Measurements from ENCODE around the gene PLA2G4A.

GRCh38 chr1:186845576-186846210, 16.9 kb downstream of the PLA2G4A start:
- TF ChIP-seq ZBTB33 (IDR thresholded peaks at IDR 0.05; ENCODE audit: extremely low read depth, insufficient replicate concordance, low read length) = no peak
- TF ChIP-seq EZH2 (IDR thresholded peaks at IDR 0.05) = no peak
- no peak for TF ChIP-seq CTCF (IDR thresholded peaks at IDR 0.05 in 2 of 3, conservative IDR thresholded peaks at IDR 0.05 in 1 of 3; ENCODE audit: borderline replicate concordance in 1 of 3, insufficient read depth in 1 of 3, low read depth in 2 of 3, low read length in 2 of 3)
- TF ChIP-seq MAX (IDR thresholded peaks at IDR 0.05) = no peak
- no peak for TF ChIP-seq EZH2phosphoT487 (IDR thresholded peaks at IDR 0.05; ENCODE audit: borderline replicate concordance)
- TF ChIP-seq RAD21 (IDR thresholded peaks at IDR 0.05; ENCODE audit: low read depth) = no peak
- TF ChIP-seq REST (IDR thresholded peaks at IDR 0.05; ENCODE audit: low read depth) = no peak
- TF ChIP-seq CEBPB (IDR thresholded peaks at IDR 0.05; ENCODE audit: low read depth) = no peak
- no peak for TF ChIP-seq POLR2A (IDR thresholded peaks at IDR 0.05; ENCODE audit: borderline replicate concordance, extremely low read depth, insufficient read depth, insufficient read length)
- no peak for TF ChIP-seq ATF3 (IDR thresholded peaks at IDR 0.05)
